CD4-positive, CD25-positive, alpha-beta regulatory T cell (primary cell): Measurements from ENCODE around the gene RBM19. TPM values are rescaled to one million over a fixed set of nuclear protein-coding genes. Genes with fewer than 3 reads are reported as not detected.
"Not testable (repeated sequence)": the region's sequence is repeated elsewhere in the genome, so short reads cannot be mapped to it uniquely, and the experiment has no call there.

Source experiments
- ATAC-seq, 2 donors: fragments of 150-1000 bp; cut with Tn5 transposase; one replicate each; pipeline ENCODE4 v1.10.0; 2021; ENCODE audit warnings: low read depth in 2 of 2, moderate number of reproducible peaks in 2 of 2, moderate library complexity in 1 of 2
- DNase-seq, 3 donors: peaks; one replicate each; pipeline versions ENCODE4 v3.0.0 to v3.0.0-alpha.2; 2012 to 2022; ENCODE audit warnings: mixed read lengths in 1 of 3
- H3K27ac ChIP-seq: one replicate; pipeline ENCODE4 v1.7.0; 2013; ENCODE audit warnings: mild to moderate bottlenecking, low read length; ENCODE audit not compliant: insufficient read depth, poor library complexity, severe bottlenecking
- H3K27me3 ChIP-seq: one replicate; pipeline ENCODE4 v1.7.0; 2013; ENCODE audit warnings: low read length; ENCODE audit not compliant: control insufficient read depth, insufficient read depth
- H3K36me3 ChIP-seq: one replicate; pipeline ENCODE4 v1.7.0; 2013; ENCODE audit warnings: mild to moderate bottlenecking, low read length, moderate library complexity; ENCODE audit not compliant: control insufficient read depth, insufficient read depth
- H3K4me1 ChIP-seq: 2 replicates; pipeline ENCODE4 v1.7.0; 2013; ENCODE audit warnings: mild to moderate bottlenecking, low read length; ENCODE audit not compliant: insufficient read depth, control insufficient read depth, poor library complexity, severe bottlenecking
- H3K4me3 ChIP-seq: one replicate; pipeline ENCODE4 v1.7.0; 2013; ENCODE audit warnings: low read depth, mild to moderate bottlenecking, low read length, moderate library complexity
- H3K9me3 ChIP-seq, 2 experiments: 1 replicate in 1 of 2; 2 replicates in 1 of 2; pipeline ENCODE4 v1.7.0; 2013; ENCODE audit warnings: low read length in 2 of 2, mild to moderate bottlenecking in 1 of 2, moderate library complexity in 1 of 2; ENCODE audit not compliant: control insufficient read depth in 2 of 2
- H3K27ac Mint-ChIP-seq, 3 donors: one replicate each; pipeline ENCODE4 v1.8.0; 2020 to 2022; ENCODE audit warnings: mild to moderate bottlenecking in 3 of 3, mixed read lengths in 3 of 3, moderate library complexity in 2 of 3
- H3K27me3 Mint-ChIP-seq: one replicate; pipeline ENCODE4 v1.8.0; 2022; ENCODE audit warnings: mild to moderate bottlenecking, mixed read lengths
- H3K36me3 Mint-ChIP-seq: one replicate; pipeline ENCODE4 v1.8.0; 2020; ENCODE audit warnings: mixed read lengths
- H3K4me1 Mint-ChIP-seq, 4 donors: one replicate each; pipeline ENCODE4 v1.8.0; 2020 to 2022; ENCODE audit warnings: mixed read lengths in 4 of 4, mild to moderate bottlenecking in 1 of 4
- H3K4me3 Mint-ChIP-seq, 4 donors: one replicate each; pipeline ENCODE4 v1.8.0; 2020 to 2022; ENCODE audit warnings: mild to moderate bottlenecking in 4 of 4, mixed read lengths in 4 of 4, moderate library complexity in 3 of 4
- H3K9me3 Mint-ChIP-seq, 7 donors: one replicate each; pipeline ENCODE4 v1.8.0; 2020 to 2022; ENCODE audit warnings: mixed read lengths in 7 of 7, mild to moderate bottlenecking in 3 of 7, moderate library complexity in 2 of 7
- polyA plus RNA-seq, 4 donors: library from polyadenylated mRNA; unstranded; fragments of 300-500 nt; fragmentation: Illumina TruSeq; gene quantifications; one replicate each; pipeline ENCODE4 v1.2.3, GENCODE V29; 2021
- total RNA-seq: library from RNA; stranded (reverse); gene quantifications from one replicate; pipeline ENCODE4 v1.2.3, GENCODE V29; 2022

RBM19 gene
- total and polyA plus RNA-seq, 5 donors from 2014 or later = 6.3 to 66.2 (median 6.9) TPM

DNA sequence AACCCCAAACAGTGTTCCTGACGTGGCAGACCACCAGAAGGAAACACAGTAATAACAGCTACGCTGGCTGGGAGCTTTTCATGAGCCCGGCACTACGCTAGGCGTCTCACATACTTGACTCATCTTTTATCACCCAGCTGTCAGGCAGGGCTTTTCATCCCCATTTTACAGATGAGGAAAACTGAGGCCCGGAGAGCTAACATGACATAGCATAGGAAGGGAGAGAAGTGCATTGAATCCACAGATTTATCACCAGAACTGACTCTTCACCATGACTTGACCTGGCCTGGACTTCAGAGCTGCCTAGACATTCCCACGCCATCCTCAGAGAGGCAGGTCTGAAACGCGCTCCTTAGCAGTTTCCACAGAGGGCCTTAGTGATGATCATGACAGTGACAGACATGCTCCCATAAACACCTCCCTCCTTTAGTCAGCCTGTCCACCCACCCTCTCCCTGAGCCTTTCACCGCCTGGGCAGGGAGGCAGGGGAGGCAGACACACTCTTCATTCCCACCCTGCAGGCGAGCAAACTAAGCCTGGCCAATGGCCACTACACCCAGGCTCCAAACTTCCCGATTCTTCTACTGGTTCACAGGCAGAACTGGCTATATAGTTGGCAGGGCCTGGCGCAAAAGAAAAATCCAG, 56.2 kb downstream of the RBM19 start:
- no peak overlapping the region for H3K4me3 ChIP-seq
- no peak overlapping the region for H3K4me3 Mint-ChIP-seq
- peaks cover 0 to 5% (median 0%) of the 10 kb centered on the region in 4 donors for H3K4me1 Mint-ChIP-seq
- H3K9me3 ChIP-seq = no peaks in the 10 kb centered on the region
- peaks cover 57% of the 10 kb centered on the region for H3K36me3 Mint-ChIP-seq
- H3K36me3 ChIP-seq = peaks cover 72% of the 10 kb centered on the region
- no peak overlapping the region for H3K27ac ChIP-seq
- DNase-seq (no peak), ATAC-seq (no peak)
- H3K9me3 Mint-ChIP-seq = no peaks in the 10 kb centered on the region
- H3K27me3 ChIP-seq = no peaks in the 10 kb centered on the region
- no peaks in the 10 kb centered on the region for H3K27me3 Mint-ChIP-seq
- H3K4me1 ChIP-seq = no peaks in the 10 kb centered on the region
- H3K27ac Mint-ChIP-seq = no peak overlapping the region

DNA sequence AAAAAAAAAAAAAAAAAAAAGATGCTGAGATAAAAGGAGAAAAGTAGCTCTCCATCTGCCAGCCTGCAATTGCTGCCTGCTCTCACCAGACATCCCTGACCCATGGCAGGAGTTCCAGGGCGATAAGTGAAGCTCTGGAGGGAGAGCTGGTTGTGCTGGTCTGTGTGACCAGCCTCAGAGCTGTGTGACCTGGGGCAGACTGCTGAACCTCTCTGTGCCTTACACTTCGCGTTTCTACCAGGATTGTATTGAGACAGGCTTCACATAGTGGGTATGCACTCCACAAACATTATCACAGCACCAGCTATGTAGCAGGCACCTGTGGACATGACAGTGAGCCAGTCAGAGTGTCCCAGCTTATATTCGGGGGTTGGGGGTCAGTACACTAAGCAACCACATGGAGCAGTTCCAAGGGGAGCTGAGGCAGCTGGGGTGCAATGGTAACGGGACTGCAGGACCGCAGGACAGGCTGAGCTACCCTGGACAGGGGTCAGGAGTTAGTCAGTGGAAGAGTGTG, 57.5 kb downstream of the RBM19 start:
- no peak for ATAC-seq
- Mint-ChIP-seq H3K4me1 (peaks cover 0 to 5% (median 0%) of the 10 kb centered on the region in 4 donors), H3K9me3 (no peaks in the 10 kb centered on the region), H3K27ac (peak overlapping the region in 2 of 3 donors; percentile 31 to 52), H3K27me3 (no peaks in the 10 kb centered on the region), H3K4me3 (no peak overlapping the region), H3K36me3 (peaks cover 64% of the 10 kb centered on the region)
- no peak overlapping the region for H3K4me3 ChIP-seq
- no peaks in the 10 kb centered on the region for H3K4me1 ChIP-seq
- no peaks in the 10 kb centered on the region for H3K27me3 ChIP-seq
- H3K36me3 ChIP-seq = peaks cover 78% of the 10 kb centered on the region
- no peak for DNase-seq
- no peaks in the 10 kb centered on the region for H3K9me3 ChIP-seq
- no peak overlapping the region for H3K27ac ChIP-seq

DNA sequence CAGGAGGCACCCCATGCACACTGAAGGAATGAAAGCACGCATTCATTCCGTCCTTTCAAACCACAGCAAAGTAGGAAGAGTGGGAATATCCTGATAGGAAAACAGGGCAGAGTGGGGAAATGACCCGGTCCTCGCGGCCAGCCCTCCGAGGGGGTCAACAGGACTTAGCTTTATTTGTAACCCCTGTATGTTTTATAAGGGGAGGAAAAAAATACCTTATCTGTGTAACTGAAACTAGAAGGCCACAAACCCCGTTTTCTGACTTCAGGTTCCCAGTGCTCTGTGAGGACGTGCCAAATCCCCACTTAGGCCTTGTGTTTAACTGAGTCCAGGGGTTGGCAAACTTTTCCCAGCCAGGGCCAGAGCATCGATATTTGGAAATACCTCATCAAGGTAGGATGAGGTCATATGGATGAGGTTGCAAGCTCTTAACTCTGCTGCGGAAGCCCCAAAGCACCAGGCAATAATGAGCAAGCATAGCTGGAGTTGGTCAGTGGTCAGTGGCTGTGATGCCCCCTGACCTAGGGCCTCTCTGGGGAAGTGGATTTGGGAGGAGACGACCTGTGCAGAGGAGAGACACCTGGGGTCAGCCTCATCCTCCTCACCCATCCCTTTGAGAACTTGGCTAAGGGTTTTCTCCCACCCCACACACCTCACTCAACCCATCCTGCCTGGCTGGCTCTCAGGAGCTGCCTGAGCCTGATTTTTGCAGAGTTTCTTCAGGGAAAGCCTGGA, 58.5 kb downstream of the RBM19 start:
- peak overlapping the region in 1 of 3 donors; percentile 25 for H3K27ac Mint-ChIP-seq
- H3K36me3 ChIP-seq = peaks cover 79% of the 10 kb centered on the region
- no peaks in the 10 kb centered on the region for H3K4me1 ChIP-seq
- H3K4me3 Mint-ChIP-seq = no peak overlapping the region
- no peak overlapping the region for H3K4me3 ChIP-seq
- no peak overlapping the region for H3K27ac ChIP-seq
- ATAC-seq = no peak
- no peaks in the 10 kb centered on the region for H3K27me3 Mint-ChIP-seq
- H3K4me1 Mint-ChIP-seq = peaks cover 0 to 5% (median 1%) of the 10 kb centered on the region in 4 donors
- no peaks in the 10 kb centered on the region for H3K9me3 Mint-ChIP-seq
- H3K36me3 Mint-ChIP-seq = peaks cover 64% of the 10 kb centered on the region
- H3K27me3 ChIP-seq = no peaks in the 10 kb centered on the region
- no peak for DNase-seq
- H3K9me3 ChIP-seq = no peaks in the 10 kb centered on the region

DNA sequence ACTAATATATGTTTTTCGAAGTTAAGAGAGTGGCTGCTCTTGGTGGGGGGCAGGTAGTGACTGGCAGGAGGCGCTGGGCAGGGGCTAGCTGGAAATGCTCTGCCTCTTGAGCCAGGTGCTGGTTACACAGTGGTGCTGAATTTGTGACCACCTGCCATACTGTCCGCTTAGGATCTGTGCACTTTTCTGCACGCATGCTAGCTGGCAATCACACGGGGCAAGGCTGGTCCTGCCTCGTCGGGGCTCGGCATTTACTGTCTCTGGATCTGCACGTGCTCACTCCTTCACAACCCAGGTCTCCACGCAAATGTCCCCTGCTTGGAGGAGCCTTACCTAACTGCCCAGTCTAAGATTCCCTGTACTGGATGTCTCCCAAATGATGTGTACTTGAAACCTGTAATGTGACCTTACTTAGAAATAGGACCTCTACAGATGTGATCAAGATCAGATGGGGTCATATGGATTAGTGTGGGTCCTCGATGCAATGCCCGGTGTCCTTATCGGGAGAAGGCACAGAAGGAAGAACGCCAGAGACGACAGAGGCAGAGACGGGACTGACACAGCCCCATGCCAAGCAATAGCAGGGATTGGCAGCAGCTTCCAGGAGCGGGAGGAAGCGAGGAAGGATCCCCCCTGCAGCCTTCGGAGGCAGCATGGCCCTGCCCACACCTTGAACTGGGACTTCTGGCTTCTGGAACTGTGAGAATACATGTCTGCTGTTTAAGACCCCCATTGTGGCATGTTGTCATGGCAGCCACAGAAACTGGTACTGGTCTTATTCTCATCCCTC, 59.5 kb downstream of the RBM19 start:
- no peaks in the 10 kb centered on the region for H3K27me3 Mint-ChIP-seq
- no peaks in the 10 kb centered on the region for H3K9me3 Mint-ChIP-seq
- DNase-seq (no peak), ATAC-seq (no peak)
- Histone ChIP-seq H3K4me3 (no peak overlapping the region), H3K27ac (no peak overlapping the region), H3K9me3 (no peaks in the 10 kb centered on the region), H3K36me3 (peaks cover 70% of the 10 kb centered on the region), H3K27me3 (no peaks in the 10 kb centered on the region), H3K4me1 (no peaks in the 10 kb centered on the region)
- peaks cover 67% of the 10 kb centered on the region for H3K36me3 Mint-ChIP-seq
- H3K4me3 Mint-ChIP-seq = no peak overlapping the region
- no peak overlapping the region for H3K27ac Mint-ChIP-seq
- peaks cover 0 to 5% (median 1%) of the 10 kb centered on the region in 4 donors for H3K4me1 Mint-ChIP-seq

DNA sequence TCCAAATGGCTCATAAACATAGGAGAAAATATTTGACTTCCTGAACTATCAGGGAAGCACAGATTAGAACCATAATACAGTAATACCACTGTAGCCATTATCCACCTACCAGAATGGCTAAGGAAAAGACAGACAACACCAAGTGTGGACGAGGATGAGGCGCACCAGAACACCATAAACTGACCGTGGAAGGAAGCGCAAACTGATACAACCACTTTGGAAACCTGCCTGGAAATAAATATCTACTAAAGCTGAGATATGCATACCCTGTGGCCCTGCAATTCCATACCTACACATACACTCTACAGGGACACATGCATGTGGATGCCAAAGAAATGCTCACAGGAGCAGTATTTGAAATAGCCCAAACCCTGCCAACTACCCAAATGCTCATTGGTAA, 60.3 kb downstream of the RBM19 start:
- Mint-ChIP-seq H3K27me3 (no peaks in the 10 kb centered on the region), H3K36me3 (peaks cover 65% of the 10 kb centered on the region), H3K4me3 (no peak overlapping the region), H3K4me1 (peaks cover 0 to 5% (median 1%) of the 10 kb centered on the region in 4 donors), H3K9me3 (no peaks in the 10 kb centered on the region), H3K27ac (no peak overlapping the region)
- DNase-seq (no peak), ATAC-seq (no peak)
- no peak overlapping the region for H3K27ac ChIP-seq
- no peak overlapping the region for H3K4me3 ChIP-seq
- H3K27me3 ChIP-seq = no peaks in the 10 kb centered on the region
- H3K9me3 ChIP-seq = no peaks in the 10 kb centered on the region
- no peaks in the 10 kb centered on the region for H3K4me1 ChIP-seq
- peaks cover 68% of the 10 kb centered on the region for H3K36me3 ChIP-seq

DNA sequence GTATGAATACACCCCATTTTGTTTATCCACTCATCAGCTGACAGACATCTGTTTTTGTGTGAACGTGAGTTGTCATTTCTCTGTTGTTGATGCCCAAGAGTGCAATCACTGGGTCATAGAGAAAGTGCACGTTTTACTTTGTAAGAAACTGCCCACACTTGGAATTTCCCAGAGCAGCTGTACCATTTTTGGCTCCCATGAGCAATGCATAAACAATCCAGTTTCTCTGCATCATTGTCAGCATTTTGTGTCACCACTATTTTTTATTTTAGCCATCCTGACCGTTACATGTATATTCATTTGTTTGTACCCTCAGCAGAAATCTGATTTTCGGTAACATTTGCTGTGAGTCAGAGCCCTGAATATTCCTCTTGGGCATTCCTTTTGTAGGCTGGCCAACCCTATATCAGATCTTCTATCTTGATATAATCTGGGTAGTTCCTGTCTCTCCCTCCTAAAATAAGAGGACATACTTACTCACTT, 62.7 kb downstream of the RBM19 start:
- no peak for ATAC-seq
- H3K36me3 ChIP-seq = peaks cover 45% of the 10 kb centered on the region
- no peak overlapping the region for H3K4me3 Mint-ChIP-seq
- H3K9me3 Mint-ChIP-seq = no peaks in the 10 kb centered on the region
- peaks cover 47% of the 10 kb centered on the region for H3K36me3 Mint-ChIP-seq
- no peaks in the 10 kb centered on the region for H3K27me3 ChIP-seq
- H3K4me3 ChIP-seq = no peak overlapping the region
- H3K9me3 ChIP-seq = no peaks in the 10 kb centered on the region
- H3K27ac ChIP-seq = no peak overlapping the region
- no peaks in the 10 kb centered on the region for H3K4me1 ChIP-seq
- H3K27ac Mint-ChIP-seq = no peak overlapping the region
- peaks cover 0 to 5% (median 3%) of the 10 kb centered on the region in 4 donors for H3K4me1 Mint-ChIP-seq
- H3K27me3 Mint-ChIP-seq = no peaks in the 10 kb centered on the region
- no peak for DNase-seq

DNA sequence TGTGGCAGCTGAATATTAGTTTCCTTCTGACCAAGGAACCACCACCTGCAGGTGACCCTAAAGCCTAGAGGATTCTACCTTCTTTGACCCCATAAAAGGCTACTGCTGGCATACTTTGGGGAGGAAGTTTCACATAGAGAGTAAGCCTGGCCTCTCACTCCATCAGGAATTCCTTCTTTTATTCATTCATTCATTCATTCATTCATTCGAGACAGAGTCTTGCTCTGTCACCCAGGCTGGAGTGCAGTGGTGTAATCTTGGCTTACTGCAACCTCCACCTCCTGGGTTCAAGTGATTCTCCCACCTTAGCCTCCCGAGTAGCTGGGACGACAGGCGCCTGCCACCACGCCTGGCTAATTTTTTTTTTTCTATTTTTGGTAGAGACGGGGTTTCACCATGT, 64.8 kb downstream of the RBM19 start:
- DNase-seq, H3K4me3 Mint-ChIP-seq, H3K27me3 ChIP-seq, H3K9me3 ChIP-seq, H3K27ac ChIP-seq, H3K4me3 ChIP-seq, H3K4me1 ChIP-seq, ATAC-seq, H3K27ac Mint-ChIP-seq, H3K27me3 Mint-ChIP-seq, H3K9me3 Mint-ChIP-seq, H3K4me1 Mint-ChIP-seq: not testable (repeated sequence)
- H3K36me3 ChIP-seq = peaks cover 36% of the 10 kb centered on the region
- peaks cover 41% of the 10 kb centered on the region for H3K36me3 Mint-ChIP-seq
